Measurements from ENCODE around the gene HOXC9.

DNA sequence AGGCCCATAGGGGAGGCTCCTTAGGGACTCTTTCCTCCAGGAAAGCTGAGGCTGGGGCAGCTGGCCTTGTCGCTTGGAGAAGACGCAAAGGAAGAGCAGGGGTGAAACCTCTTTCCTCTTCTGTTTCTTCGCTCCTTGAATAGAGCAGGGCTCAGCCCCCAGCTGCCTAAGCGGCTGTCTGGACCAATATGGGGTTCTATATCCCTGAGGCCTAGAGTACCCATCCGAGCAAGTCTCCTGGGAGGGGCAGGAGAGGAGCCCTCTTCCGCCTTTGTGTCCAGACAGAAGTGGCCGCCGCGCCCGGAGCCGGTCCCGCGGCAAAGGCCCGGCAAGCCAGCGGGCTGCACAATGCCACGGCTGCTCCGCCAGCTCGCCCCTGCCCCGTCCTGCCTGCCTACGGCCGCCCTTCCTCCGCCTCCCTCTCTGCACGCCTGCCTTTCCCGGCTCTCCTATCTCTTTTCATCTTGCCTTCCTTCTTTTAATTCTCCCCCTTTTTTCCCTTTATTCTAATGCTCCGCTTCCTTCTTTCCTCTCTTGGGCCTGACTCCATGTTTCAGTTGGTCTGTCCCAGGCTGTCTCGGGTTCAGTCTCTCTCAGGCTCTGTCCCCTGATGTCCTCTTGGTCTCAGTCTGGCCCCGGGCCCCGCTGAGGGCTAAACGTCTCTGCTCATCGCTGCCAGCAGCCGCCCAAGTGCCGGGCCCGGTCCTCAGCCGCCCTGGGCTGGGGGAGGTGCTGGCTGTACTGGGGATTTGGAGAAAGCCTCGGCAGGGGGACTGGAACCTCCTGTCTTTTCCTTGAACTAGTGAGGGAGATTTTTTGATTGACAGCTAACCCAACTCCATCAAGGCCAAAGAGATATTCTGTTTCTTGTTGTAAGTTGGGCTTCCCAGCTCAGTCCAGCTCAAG is 2.5 kb upstream of the HOXC9 start:
- TF ChIP-seq, protein P1, sequence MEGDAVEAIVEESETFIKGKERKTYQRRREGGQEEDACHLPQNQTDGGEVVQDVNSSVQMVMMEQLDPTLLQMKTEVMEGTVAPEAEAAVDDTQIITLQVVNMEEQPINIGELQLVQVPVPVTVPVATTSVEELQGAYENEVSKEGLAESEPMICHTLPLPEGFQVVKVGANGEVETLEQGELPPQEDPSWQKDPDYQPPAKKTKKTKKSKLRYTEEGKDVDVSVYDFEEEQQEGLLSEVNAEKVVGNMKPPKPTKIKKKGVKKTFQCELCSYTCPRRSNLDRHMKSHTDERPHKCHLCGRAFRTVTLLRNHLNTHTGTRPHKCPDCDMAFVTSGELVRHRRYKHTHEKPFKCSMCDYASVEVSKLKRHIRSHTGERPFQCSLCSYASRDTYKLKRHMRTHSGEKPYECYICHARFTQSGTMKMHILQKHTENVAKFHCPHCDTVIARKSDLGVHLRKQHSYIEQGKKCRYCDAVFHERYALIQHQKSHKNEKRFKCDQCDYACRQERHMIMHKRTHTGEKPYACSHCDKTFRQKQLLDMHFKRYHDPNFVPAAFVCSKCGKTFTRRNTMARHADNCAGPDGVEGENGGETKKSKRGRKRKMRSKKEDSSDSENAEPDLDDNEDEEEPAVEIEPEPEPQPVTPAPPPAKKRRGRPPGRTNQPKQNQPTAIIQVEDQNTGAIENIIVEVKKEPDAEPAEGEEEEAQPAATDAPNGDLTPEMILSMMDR (conservative IDR thresholded peaks at IDR 0.05; ENCODE audit: low read depth, low read length) = no peak
- TF ChIP-seq EZH2 (IDR thresholded peaks at IDR 0.05; ENCODE audit: borderline replicate concordance, low read depth, low read length, poor library complexity, severe bottlenecking) = no peak
